GM20000 (cell line): Measurements from ENCODE around the gene RASL12.

Source experiments
- DNase-seq: peaks from one replicate; pipeline ENCODE4 v3.0.0; 2012; ENCODE audit warnings: low spot score
- CTCF ChIP-seq: IDR thresholded peaks from 2 replicates; pipeline ENCODE4 v1.5.1; 2012; ENCODE audit warnings: mild to moderate bottlenecking, control low read depth; ENCODE audit errors: extremely low read depth, missing control alignments

RASL12 gene

GRCh38 chr15:65057549-65057940 is 10.2 kb downstream of the RASL12 start:
- no peak for TF ChIP-seq CTCF
- no peak for DNase-seq

- TF ChIP-seq CTCF = no peak
- no peak for DNase-seq
These were observed 10.8 kb downstream of the RASL12 start for GRCh38 chr15:65056868-65057548.

GRCh38 chr15:65056106-65056505 is 11.7 kb downstream of the RASL12 start:
- DNase-seq = no peak
- TF ChIP-seq CTCF = no peak

GRCh38 chr15:65055201-65055870 is 12.5 kb downstream of the RASL12 start:
- TF ChIP-seq CTCF = no peak
- DNase-seq = no peak

GRCh38 chr15:65054333-65055200 is 13.2 kb downstream of the RASL12 start:
- peak; percentile 91 for TF ChIP-seq CTCF
- DNase-seq = peak; percentile 87

GRCh38 chr15:65052956-65053355 is 14.8 kb downstream of the RASL12 start:
- DNase-seq = no peak
- no peak for TF ChIP-seq CTCF

GRCh38 chr15:65051266-65051665 is 16.5 kb downstream of the RASL12 start:
- no peak for TF ChIP-seq CTCF
- DNase-seq = no peak
